Psoas muscle (tissue), 8 donors: ENCODE results near the gene TSPAN2. TPM values are rescaled to one million over a fixed set of nuclear protein-coding genes. Genes with fewer than 3 reads are reported as not detected.
A peak's percentile ranks its signal among the peaks of the same experiment; 100 is the strongest.

Experiments
- ATAC-seq, 4 donors: fragments of 200-7000 bp; cut with Tn5 transposase; one replicate each; pipeline ENCODE4 v1.9.1; 2020; ENCODE audit warnings: moderate library complexity in 3 of 4, mild to moderate bottlenecking in 2 of 4
- DNase-seq, 2 donors: peaks; one replicate each; pipeline ENCODE4 v3.0.0-alpha.2; 2020
- H3K27ac ChIP-seq: fragments of 200-600 bp; one replicate; pipeline ENCODE4 v1.8.0; 2022
- H3K27me3 ChIP-seq, 3 donors: fragments of 200-600 bp in 1 of 3; one replicate each; pipeline versions ENCODE4 v1.6.1 to v1.8.0; 2013 to 2022; ENCODE audit warnings: low read length in 2 of 3, mild to moderate bottlenecking in 2 of 3, moderate library complexity in 1 of 3; ENCODE audit not compliant: insufficient read depth in 3 of 3
- H3K36me3 ChIP-seq, 2 donors: fragments of 200-600 bp in 1 of 2; one replicate each; pipeline versions ENCODE4 v1.6.1 to v1.8.0; 2013 to 2022; ENCODE audit warnings: low read depth in 1 of 2, mild to moderate bottlenecking in 1 of 2, moderate library complexity in 1 of 2; ENCODE audit not compliant: insufficient read depth in 1 of 2
- H3K4me1 ChIP-seq: fragments of 200-600 bp; one replicate; pipeline ENCODE4 v1.8.0; 2022
- H3K4me3 ChIP-seq: fragments of 200-600 bp; one replicate; pipeline ENCODE4 v1.8.0; 2022; ENCODE audit warnings: mild to moderate bottlenecking
- H3K9me3 ChIP-seq: fragments of 200-600 bp; one replicate; pipeline ENCODE4 v1.8.0; 2022
- WGBS, 3 donors: extraction: QIAGEN DNeasy Blood & Tissue Kit; methylation state at CpG; one replicate each; pipeline versions ENCODE4 v1.1.6 to v1.1.7; 2013; 5-methylcytosine and 5-hydroxymethylcytosine counted together
- intact Hi-C, 2 donors: fragments of 100-400 bp; cut with DNase I; formaldehyde crosslinking; loops; one replicate each; pipeline versions ENCODE4 v1.11.0 to v1.14.2; 2022
- polyA plus RNA-seq, 3 donors: library from polyadenylated mRNA; stranded (reverse); fragments of 200-250 nt; gene quantifications; one replicate each; pipeline ENCODE4 v1.2.3, GENCODE V29; 2013
- total RNA-seq, 4 donors: library from RNA; stranded (reverse); fragmentation: NEBNext Ultra II Directional in 2 of 4; extraction: Animal tissue kit (Norgen Biotek cat#: 25700) in 2 of 4; gene quantifications; one replicate each; pipeline versions ENCODE4 v1.2.1 to v1.2.4, GENCODE V29; 2021 to 2023
- TF ChIP-seq, protein P1 (sequence below): fragments of 200-600 bp; IDR thresholded peaks from one replicate; pipeline ENCODE4 v1.8.0; 2022; ENCODE audit warnings: antibody characterized with exemption
- donor health status: healthy with polysubstance abuse.
- donor health status: DM: no; HTN: no; CAD: no; lungs with moderate emphysema.
- donor health status: Bipolar disorder and iron deficiency.
- donor health status: healthy.
- donor health status: DM: yes; HTN: yes; CAD: no.
- donor health status: DM: no; HTN: no; CAD: no.
- donor health status: DM: no; HTN: no; CAD: no.
- donor health status: DM: yes; HTN: yes; CAD: no.

TSPAN2 gene
- total and polyA plus RNA-seq, 7 donors: 0.87 to 2.3 (median 1.4) TPM

- ATAC-seq (no peak), DNase-seq (no peak)
- WGBS, 3 donors: 43 to 76% (median 57%) methylated on average over 1 of the region's 1 CpG
- no peaks in the 10 kb centered on the region for H3K27me3 ChIP-seq
- no peaks in the 10 kb centered on the region for H3K36me3 ChIP-seq
- no peak overlapping the region for H3K4me3 ChIP-seq
- intact Hi-C loops: no loop called here
- H3K27ac ChIP-seq: peak overlapping the region; percentile 79
- TF ChIP-seq, protein P1, sequence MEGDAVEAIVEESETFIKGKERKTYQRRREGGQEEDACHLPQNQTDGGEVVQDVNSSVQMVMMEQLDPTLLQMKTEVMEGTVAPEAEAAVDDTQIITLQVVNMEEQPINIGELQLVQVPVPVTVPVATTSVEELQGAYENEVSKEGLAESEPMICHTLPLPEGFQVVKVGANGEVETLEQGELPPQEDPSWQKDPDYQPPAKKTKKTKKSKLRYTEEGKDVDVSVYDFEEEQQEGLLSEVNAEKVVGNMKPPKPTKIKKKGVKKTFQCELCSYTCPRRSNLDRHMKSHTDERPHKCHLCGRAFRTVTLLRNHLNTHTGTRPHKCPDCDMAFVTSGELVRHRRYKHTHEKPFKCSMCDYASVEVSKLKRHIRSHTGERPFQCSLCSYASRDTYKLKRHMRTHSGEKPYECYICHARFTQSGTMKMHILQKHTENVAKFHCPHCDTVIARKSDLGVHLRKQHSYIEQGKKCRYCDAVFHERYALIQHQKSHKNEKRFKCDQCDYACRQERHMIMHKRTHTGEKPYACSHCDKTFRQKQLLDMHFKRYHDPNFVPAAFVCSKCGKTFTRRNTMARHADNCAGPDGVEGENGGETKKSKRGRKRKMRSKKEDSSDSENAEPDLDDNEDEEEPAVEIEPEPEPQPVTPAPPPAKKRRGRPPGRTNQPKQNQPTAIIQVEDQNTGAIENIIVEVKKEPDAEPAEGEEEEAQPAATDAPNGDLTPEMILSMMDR: no peak
- peaks cover 17% of the 10 kb centered on the region for H3K4me1 ChIP-seq
- no peaks in the 10 kb centered on the region for H3K9me3 ChIP-seq
Observed at GRCh38 chr1:115133440-115133839, 44.1 kb upstream of the TSPAN2 start.

GRCh38 chr1:115130786-115131185 lies 41.5 kb upstream of the TSPAN2 start:
- Histone ChIP-seq H3K4me1 (peaks cover 17% of the 10 kb centered on the region), H3K27me3 (no peaks in the 10 kb centered on the region), H3K27ac (no peak overlapping the region), H3K9me3 (no peaks in the 10 kb centered on the region), H3K4me3 (no peak overlapping the region), H3K36me3 (no peaks in the 10 kb centered on the region)
- ATAC-seq (no peak), DNase-seq (no peak)
- WGBS, 3 donors: 88 to 96% (median 93%) methylated on average over 2 of the region's 2 CpGs
- TF ChIP-seq, protein P1: no peak
- intact Hi-C loops: no loop called here

DNA sequence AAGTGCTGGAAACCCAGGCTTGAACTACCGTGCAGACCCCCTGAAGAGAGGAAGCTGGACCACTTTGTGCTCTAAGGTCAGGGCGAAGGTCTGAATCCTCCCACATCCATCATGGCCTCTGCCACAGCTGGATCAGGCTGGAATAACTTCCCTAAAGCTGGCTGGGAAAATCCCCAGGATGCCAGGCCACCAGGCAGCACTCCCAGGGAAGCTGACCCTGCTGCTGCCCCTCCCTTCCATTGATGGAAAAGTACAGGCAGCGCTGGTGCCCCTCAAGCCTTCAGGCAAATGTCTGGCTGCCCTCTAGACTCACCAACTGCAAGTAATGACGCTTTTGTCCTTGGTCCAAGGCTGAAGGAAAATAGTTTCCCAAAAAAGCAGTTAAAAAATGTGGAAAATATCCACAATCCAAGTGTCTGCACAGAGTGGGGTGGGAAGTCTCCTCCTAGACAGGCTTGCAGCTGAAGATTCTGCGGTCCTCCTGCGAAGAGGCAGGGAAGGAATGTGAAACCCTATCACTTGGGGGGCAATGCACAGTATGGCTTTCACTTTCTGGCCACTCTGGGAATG lies 39.9 kb upstream of the TSPAN2 start:
- H3K36me3 ChIP-seq: no peaks in the 10 kb centered on the region
- no peak overlapping the region for H3K27ac ChIP-seq
- DNase-seq (no peak), ATAC-seq (no peak)
- no peaks in the 10 kb centered on the region for H3K9me3 ChIP-seq
- intact Hi-C loops: no loop called here
- no peaks in the 10 kb centered on the region for H3K27me3 ChIP-seq
- H3K4me1 ChIP-seq: peaks cover 8% of the 10 kb centered on the region
- TF ChIP-seq, protein P1: no peak
- no peak overlapping the region for H3K4me3 ChIP-seq
- WGBS, 3 donors: 44 to 61% (median 44%) methylated on average over 6 of the region's 6 CpGs

- H3K27ac ChIP-seq: no peak overlapping the region
- no peaks in the 10 kb centered on the region for H3K27me3 ChIP-seq
- H3K4me3 ChIP-seq: no peak overlapping the region
- H3K9me3 ChIP-seq: no peaks in the 10 kb centered on the region
- intact Hi-C loops: no loop called here
- TF ChIP-seq, protein P1: no peak
- no peak for ATAC-seq
- H3K36me3 ChIP-seq: no peaks in the 10 kb centered on the region
- H3K4me1 ChIP-seq: no peaks in the 10 kb centered on the region
- 88 to 100% (median 97%) methylated on average over 1 of the region's 1 CpG for WGBS, 3 donors
- DNase-seq: no peak
Observed at GRCh38 chr1:115127539-115127938, 38.2 kb upstream of the TSPAN2 start.

- H3K27me3 ChIP-seq: no peaks in the 10 kb centered on the region
- H3K4me1 ChIP-seq: no peaks in the 10 kb centered on the region
- no peak overlapping the region for H3K27ac ChIP-seq
- 83 to 90% (median 88%) methylated on average over 2 of the region's 2 CpGs for WGBS, 3 donors
- DNase-seq: no peak
- intact Hi-C loops: no loop called here
- no peak overlapping the region for H3K4me3 ChIP-seq
- TF ChIP-seq, protein P1: no peak
- no peaks in the 10 kb centered on the region for H3K9me3 ChIP-seq
- no peaks in the 10 kb centered on the region for H3K36me3 ChIP-seq
- no peak for ATAC-seq
Observed at GRCh38 chr1:115126516-115126915, 37.2 kb upstream of the TSPAN2 start.
